IPS-20b (cell line): ENCODE measurements around the gene SCN2B.

Source experiments
- H3K27ac ChIP-seq: one replicate; pipeline ENCODE4 v1.5.1; 2013; ENCODE audit warnings: low read length
- H3K27me3 ChIP-seq: 2 replicates; pipeline ENCODE4 v1.6.1; 2013; ENCODE audit warnings: mild to moderate bottlenecking, low read length, inconsistent platforms; ENCODE audit not compliant: insufficient read depth
- H3K36me3 ChIP-seq: 2 replicates; pipeline ENCODE4 v1.6.1; 2013; ENCODE audit warnings: low read depth, mild to moderate bottlenecking, inconsistent platforms, low read length, moderate library complexity; ENCODE audit not compliant: insufficient read depth
- H3K4me1 ChIP-seq: 2 replicates; pipeline ENCODE4 v1.6.1; 2013; ENCODE audit warnings: mild to moderate bottlenecking, control low read depth, inconsistent platforms, low read length, moderate library complexity; ENCODE audit not compliant: insufficient read depth
- H3K4me3 ChIP-seq: 2 replicates; pipeline ENCODE4 v1.5.1; 2013; ENCODE audit warnings: mild to moderate bottlenecking, low read length, inconsistent platforms
- H3K9ac ChIP-seq: 2 replicates; pipeline ENCODE4 v1.6.1; 2013; ENCODE audit warnings: low read depth, mild to moderate bottlenecking, inconsistent platforms, low read length, moderate library complexity
- H3K9me3 ChIP-seq: 2 replicates; pipeline ENCODE4 v1.6.1; 2013; ENCODE audit warnings: mild to moderate bottlenecking, low read depth, low read length, inconsistent platforms; ENCODE audit not compliant: insufficient read depth

SCN2B gene

GRCh38 chr11:118157186-118157895 is 19.1 kb downstream of the SCN2B start:
- Histone ChIP-seq H3K27me3 (peaks cover 99% of the 10 kb centered on the region), H3K4me3 (peak overlapping the region; percentile 57), H3K27ac (no peak overlapping the region), H3K9me3 (no peaks in the 10 kb centered on the region), H3K9ac (no peak overlapping the region), H3K36me3 (no peaks in the 10 kb centered on the region), H3K4me1 (peaks cover 30% of the 10 kb centered on the region)

GRCh38 chr11:118156531-118157185 is 19.8 kb downstream of the SCN2B start:
- Histone ChIP-seq H3K9ac (no peak overlapping the region), H3K4me1 (peaks cover 31% of the 10 kb centered on the region), H3K27me3 (peaks cover 99% of the 10 kb centered on the region), H3K9me3 (no peaks in the 10 kb centered on the region), H3K4me3 (peak overlapping the region; percentile 57), H3K27ac (no peak overlapping the region), H3K36me3 (no peaks in the 10 kb centered on the region)

GRCh38 chr11:118155776-118156530 is 20.5 kb downstream of the SCN2B start:
- H3K27ac ChIP-seq: no peak overlapping the region
- peaks cover 99% of the 10 kb centered on the region for H3K27me3 ChIP-seq
- H3K4me1 ChIP-seq: peaks cover 34% of the 10 kb centered on the region
- H3K9ac ChIP-seq: no peak overlapping the region
- no peaks in the 10 kb centered on the region for H3K9me3 ChIP-seq
- no peaks in the 10 kb centered on the region for H3K36me3 ChIP-seq
- H3K4me3 ChIP-seq: peak overlapping the region; percentile 57; the same call in 1 of the 2 replicates

GRCh38 chr11:118154641-118155040 is 21.8 kb downstream of the SCN2B start:
- Histone ChIP-seq H3K4me1 (peaks cover 34% of the 10 kb centered on the region), H3K9ac (no peak overlapping the region), H3K27ac (no peak overlapping the region), H3K36me3 (no peaks in the 10 kb centered on the region), H3K27me3 (peaks cover 99% of the 10 kb centered on the region), H3K9me3 (no peaks in the 10 kb centered on the region), H3K4me3 (no peak overlapping the region)

- Histone ChIP-seq H3K27me3 (peaks cover 99% of the 10 kb centered on the region), H3K9ac (no peak overlapping the region)
Measured at GRCh38 chr11:118153976-118154375, 22.5 kb downstream of the SCN2B start.

GRCh38 chr11:118153516-118153915 is 22.9 kb downstream of the SCN2B start:
- H3K27ac ChIP-seq: no peak overlapping the region
- peak overlapping the region; percentile 75 for H3K4me3 ChIP-seq
- peaks cover 99% of the 10 kb centered on the region for H3K27me3 ChIP-seq

More at GRCh38 chr11:118153976-118154375, 22.5 kb downstream of the SCN2B start:
- no peak overlapping the region for H3K27ac ChIP-seq
- H3K9me3 ChIP-seq: no peaks in the 10 kb centered on the region
- peaks cover 34% of the 10 kb centered on the region for H3K4me1 ChIP-seq
- peak overlapping the region; percentile 75 for H3K4me3 ChIP-seq
- H3K36me3 ChIP-seq: no peaks in the 10 kb centered on the region

GRCh38 chr11:118152552-118153471 is 23.6 kb downstream of the SCN2B start, which contains the start of gene SCN4B:
Gene SCN4B (minus strand): TSS chr11:118152823. CDS start chr11:118152673, 150 bp downstream.
- H3K9ac ChIP-seq: peak within 1 kb of the TSS; percentile 24; the same call in 1 of the 2 replicates
- peak within 1 kb of the TSS; percentile 75 for H3K4me3 ChIP-seq
- H3K36me3 ChIP-seq: no peaks in the 10 kb centered on the region
- no peaks in the 10 kb centered on the region for H3K9me3 ChIP-seq
- peaks cover 34% of the 10 kb centered on the region for H3K4me1 ChIP-seq
- H3K27me3 ChIP-seq: peaks cover 99% of the 10 kb centered on the region
- H3K27ac ChIP-seq: no peak within 1 kb of the TSS

More at GRCh38 chr11:118153516-118153915, 22.9 kb downstream of the SCN2B start:
- Histone ChIP-seq H3K4me1 (peaks cover 34% of the 10 kb centered on the region), H3K9me3 (no peaks in the 10 kb centered on the region), H3K36me3 (no peaks in the 10 kb centered on the region), H3K9ac (no peak overlapping the region)

GRCh38 chr11:118152020-118152551 is 24.4 kb downstream of the SCN2B start:
- H3K4me1 ChIP-seq: peaks cover 32% of the 10 kb centered on the region
- H3K9ac ChIP-seq: peak overlapping the region; percentile 24; the same call in 1 of the 2 replicates
- H3K36me3 ChIP-seq: no peaks in the 10 kb centered on the region
- H3K27me3 ChIP-seq: peaks cover 99% of the 10 kb centered on the region
- no peak overlapping the region for H3K27ac ChIP-seq
- H3K4me3 ChIP-seq: peak overlapping the region; percentile 75
- H3K9me3 ChIP-seq: no peaks in the 10 kb centered on the region

GRCh38 chr11:118151431-118151830 is 25.0 kb downstream of the SCN2B start:
- Histone ChIP-seq H3K27me3 (peaks cover 99% of the 10 kb centered on the region), H3K36me3 (no peaks in the 10 kb centered on the region), H3K4me3 (peak overlapping the region; percentile 75; the same call in 1 of the 2 replicates), H3K27ac (no peak overlapping the region), H3K9ac (no peak overlapping the region), H3K4me1 (peaks cover 26% of the 10 kb centered on the region), H3K9me3 (no peaks in the 10 kb centered on the region)

GRCh38 chr11:118149493-118149892 is 26.9 kb downstream of the SCN2B start:
- Histone ChIP-seq H3K4me3 (no peak overlapping the region), H3K27me3 (peaks cover 94% of the 10 kb centered on the region), H3K9me3 (no peaks in the 10 kb centered on the region), H3K36me3 (no peaks in the 10 kb centered on the region), H3K4me1 (peaks cover 9% of the 10 kb centered on the region), H3K9ac (no peak overlapping the region), H3K27ac (no peak overlapping the region)
